ENCODE results near the gene HLA-DRB1. TPM values are rescaled to one million over a fixed set of nuclear protein-coding genes. Genes with fewer than 3 reads are reported as not detected.

HLA-DRB1 gene
- total RNA-seq, 1 experiment from 2014 or later: not detected

GRCh38 chr6:32566957-32567356, 22.7 kb downstream of the HLA-DRB1 start:
- POLR2A ChIA-PET: no interaction called here

GRCh38 chr6:32565511-32565910, 24.1 kb downstream of the HLA-DRB1 start:
- no peak for DNase-seq
- no peak overlapping the region for H3K4me3 Mint-ChIP-seq (ENCODE audit: unreplicated experiment)
- H3K27me3 Mint-ChIP-seq (ENCODE audit: insufficient read depth, unreplicated experiment): peaks cover 3% of the 10 kb centered on the region
- Histone ChIP-seq H3K4me3 (ENCODE audit: low read depth, low read length) (no peak overlapping the region), H3K27me3 (replicated peaks; ENCODE audit: control insufficient read depth, insufficient read depth, low read length) (no peaks in the 10 kb centered on the region), H3K36me3 (ENCODE audit: control insufficient read depth, insufficient read depth, low read length) (no peaks in the 10 kb centered on the region), H3K4me1 (no peaks in the 10 kb centered on the region), H3K9me3 (no peaks in the 10 kb centered on the region)
- H3K9me3 Mint-ChIP-seq (ENCODE audit: unreplicated experiment): no peaks in the 10 kb centered on the region
- ChIA-PET POLR2A (no interaction called here), CTCF (no interaction called here)
- H3K4me1 Mint-ChIP-seq (ENCODE audit: low read depth, unreplicated experiment): no peaks in the 10 kb centered on the region
- no TSS peak for BruUV-seq (replicated peaks)
- intact Hi-C loops (cut with micrococcal nuclease; ENCODE audit: unreplicated experiment): no loop called here
- H3K27ac Mint-ChIP-seq (ENCODE audit: unreplicated experiment): no peak overlapping the region
- no peaks in the 10 kb centered on the region for H3K36me3 Mint-ChIP-seq (ENCODE audit: insufficient read depth, unreplicated experiment)
- TF ChIP-seq CTCF (IDR thresholded peaks at IDR 0.05; ENCODE audit: insufficient read depth in 1 of 2, low read depth in 1 of 2, low read length in 1 of 2, severe bottlenecking in 1 of 2, unreplicated experiment in 1 of 2): no peak

More at GRCh38 chr6:32566957-32567356, 22.7 kb downstream of the HLA-DRB1 start:
- H3K9me3 ChIP-seq: no peaks in the 10 kb centered on the region
- DNase-seq: no peak
- CTCF ChIA-PET: no interaction called here
- H3K4me1 ChIP-seq: no peaks in the 10 kb centered on the region
- no peaks in the 10 kb centered on the region for H3K9me3 Mint-ChIP-seq (ENCODE audit: unreplicated experiment)
- H3K36me3 ChIP-seq (ENCODE audit: control insufficient read depth, insufficient read depth, low read length): no peaks in the 10 kb centered on the region
- no peaks in the 10 kb centered on the region for H3K4me1 Mint-ChIP-seq (ENCODE audit: low read depth, unreplicated experiment)
- no peak overlapping the region for H3K27ac Mint-ChIP-seq (ENCODE audit: unreplicated experiment)
- no peaks in the 10 kb centered on the region for H3K27me3 ChIP-seq (replicated peaks; ENCODE audit: control insufficient read depth, insufficient read depth, low read length)
- intact Hi-C loops (cut with micrococcal nuclease; ENCODE audit: unreplicated experiment): no loop called here
- no peaks in the 10 kb centered on the region for H3K36me3 Mint-ChIP-seq (ENCODE audit: insufficient read depth, unreplicated experiment)
- H3K4me3 ChIP-seq (ENCODE audit: low read depth, low read length): no peak overlapping the region
- no TSS peak for BruUV-seq (replicated peaks)
- no peak for TF ChIP-seq CTCF (IDR thresholded peaks at IDR 0.05; ENCODE audit: insufficient read depth in 1 of 2, low read depth in 1 of 2, low read length in 1 of 2, severe bottlenecking in 1 of 2, unreplicated experiment in 1 of 2)
- H3K27me3 Mint-ChIP-seq (ENCODE audit: insufficient read depth, unreplicated experiment): peaks cover 7% of the 10 kb centered on the region
- no peak overlapping the region for H3K4me3 Mint-ChIP-seq (ENCODE audit: unreplicated experiment)

GRCh38 chr6:32562940-32563339, 26.7 kb downstream of the HLA-DRB1 start:
- Mint-ChIP-seq H3K4me3 (ENCODE audit: unreplicated experiment) (no peak overlapping the region), H3K27ac (ENCODE audit: unreplicated experiment) (no peak overlapping the region), H3K9me3 (ENCODE audit: unreplicated experiment) (no peaks in the 10 kb centered on the region), H3K27me3 (ENCODE audit: insufficient read depth, unreplicated experiment) (peaks cover 6% of the 10 kb centered on the region), H3K4me1 (ENCODE audit: low read depth, unreplicated experiment) (no peaks in the 10 kb centered on the region), H3K36me3 (ENCODE audit: insufficient read depth, unreplicated experiment) (no peaks in the 10 kb centered on the region)
- no peak for DNase-seq
- BruUV-seq (replicated peaks): no TSS peak
- no peaks in the 10 kb centered on the region for H3K9me3 ChIP-seq
- H3K4me1 ChIP-seq: no peaks in the 10 kb centered on the region
- CTCF ChIA-PET: no interaction called here
- no peaks in the 10 kb centered on the region for H3K36me3 ChIP-seq (ENCODE audit: control insufficient read depth, insufficient read depth, low read length)
- POLR2A ChIA-PET: no interaction called here
- intact Hi-C loops (cut with micrococcal nuclease; ENCODE audit: unreplicated experiment): no loop called here
- H3K27me3 ChIP-seq (replicated peaks; ENCODE audit: control insufficient read depth, insufficient read depth, low read length): no peaks in the 10 kb centered on the region
- no peak overlapping the region for H3K4me3 ChIP-seq (ENCODE audit: low read depth, low read length)
- no peak for TF ChIP-seq CTCF (IDR thresholded peaks at IDR 0.05; ENCODE audit: insufficient read depth in 1 of 2, low read depth in 1 of 2, low read length in 1 of 2, severe bottlenecking in 1 of 2, unreplicated experiment in 1 of 2)

Measured in Caco-2 (cell line).